Measurements from ENCODE around the gene PRKG1.
A peak's percentile ranks its signal among the peaks of the same experiment; 100 is the strongest.
"Not testable (repeated sequence)": the region's sequence is repeated elsewhere in the genome, so short reads cannot be mapped to it uniquely, and the experiment has no call there.

The PRKG1 gene

DNA sequence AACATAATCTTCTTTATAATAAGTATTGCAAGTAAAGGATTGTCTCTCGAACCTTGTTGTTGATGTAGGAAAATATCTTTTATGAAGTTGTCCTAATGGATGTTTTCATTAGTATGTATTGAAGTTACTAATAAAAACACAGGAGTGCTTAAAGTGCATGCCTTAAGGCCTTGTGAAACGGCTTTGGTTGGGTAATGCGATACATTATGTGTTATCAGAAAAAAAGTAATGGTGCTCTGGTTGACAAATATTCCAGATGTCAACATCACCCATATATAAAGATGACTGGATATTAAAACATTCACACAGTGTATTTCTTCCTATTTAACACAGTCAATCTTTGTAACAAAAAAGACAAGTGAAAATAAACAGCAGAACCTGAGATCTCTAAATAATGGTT is 310.7 kb downstream of the PRKG1 start:
- in situ Hi-C loops (cut with MboI; ENCODE audit: low pct_unique_long_range_greater_than_20kb, low sequenced_read_pairs, unreplicated experiment) = loop anchor here (25.0 kb wide), 1 partner anchor 827 kb away; no protein-coding TSS in a partner anchor
- TF ChIP-seq, protein P1, sequence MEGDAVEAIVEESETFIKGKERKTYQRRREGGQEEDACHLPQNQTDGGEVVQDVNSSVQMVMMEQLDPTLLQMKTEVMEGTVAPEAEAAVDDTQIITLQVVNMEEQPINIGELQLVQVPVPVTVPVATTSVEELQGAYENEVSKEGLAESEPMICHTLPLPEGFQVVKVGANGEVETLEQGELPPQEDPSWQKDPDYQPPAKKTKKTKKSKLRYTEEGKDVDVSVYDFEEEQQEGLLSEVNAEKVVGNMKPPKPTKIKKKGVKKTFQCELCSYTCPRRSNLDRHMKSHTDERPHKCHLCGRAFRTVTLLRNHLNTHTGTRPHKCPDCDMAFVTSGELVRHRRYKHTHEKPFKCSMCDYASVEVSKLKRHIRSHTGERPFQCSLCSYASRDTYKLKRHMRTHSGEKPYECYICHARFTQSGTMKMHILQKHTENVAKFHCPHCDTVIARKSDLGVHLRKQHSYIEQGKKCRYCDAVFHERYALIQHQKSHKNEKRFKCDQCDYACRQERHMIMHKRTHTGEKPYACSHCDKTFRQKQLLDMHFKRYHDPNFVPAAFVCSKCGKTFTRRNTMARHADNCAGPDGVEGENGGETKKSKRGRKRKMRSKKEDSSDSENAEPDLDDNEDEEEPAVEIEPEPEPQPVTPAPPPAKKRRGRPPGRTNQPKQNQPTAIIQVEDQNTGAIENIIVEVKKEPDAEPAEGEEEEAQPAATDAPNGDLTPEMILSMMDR (IDR thresholded peaks at IDR 0.05; ENCODE audit: extremely low read depth, insufficient read depth, missing control alignments) = no peak

DNA sequence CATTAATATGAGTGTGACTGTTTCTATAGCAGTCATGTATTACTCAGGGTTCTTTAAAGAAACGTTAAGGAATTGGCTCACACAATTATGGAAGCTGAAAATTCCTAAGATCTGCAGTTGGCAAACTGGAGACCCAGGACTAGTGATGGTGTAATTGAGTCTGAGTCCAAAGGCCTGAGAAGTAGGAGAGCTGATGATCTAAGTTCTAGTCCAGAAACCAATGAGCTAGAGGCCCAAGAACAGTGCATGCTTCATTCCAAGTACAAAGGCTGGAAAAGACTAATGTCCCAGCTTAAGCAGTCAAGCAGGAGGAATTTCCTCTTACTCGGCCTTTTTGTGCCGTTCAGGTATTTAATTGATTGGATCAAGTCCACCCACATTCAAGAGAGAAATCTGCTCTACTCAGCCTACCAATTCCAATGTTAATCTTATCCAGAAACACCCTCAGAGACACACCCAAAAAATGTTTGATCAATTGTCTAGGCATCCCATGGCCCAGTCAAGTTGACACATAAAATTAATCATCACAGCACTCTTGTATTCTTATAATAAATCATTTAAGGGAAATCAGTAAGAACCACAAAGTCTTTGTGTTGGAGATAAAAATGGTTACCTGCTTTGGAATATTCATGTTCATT is 312.1 kb downstream of the PRKG1 start:
- no peak for DNase-seq (ENCODE audit: low spot score)
- in situ Hi-C loops (cut with MboI; ENCODE audit: low pct_unique_long_range_greater_than_20kb, low sequenced_read_pairs, unreplicated experiment) = loop anchor here (25.0 kb wide), 1 partner anchor 826 kb away; no protein-coding TSS in a partner anchor
- TF ChIP-seq, protein P1 (IDR thresholded peaks at IDR 0.05; ENCODE audit: extremely low read depth, insufficient read depth, missing control alignments) = no peak

More for the DNA sequence above, 310.7 kb downstream of the PRKG1 start:
- DNase-seq (ENCODE audit: low spot score) = no peak

DNA sequence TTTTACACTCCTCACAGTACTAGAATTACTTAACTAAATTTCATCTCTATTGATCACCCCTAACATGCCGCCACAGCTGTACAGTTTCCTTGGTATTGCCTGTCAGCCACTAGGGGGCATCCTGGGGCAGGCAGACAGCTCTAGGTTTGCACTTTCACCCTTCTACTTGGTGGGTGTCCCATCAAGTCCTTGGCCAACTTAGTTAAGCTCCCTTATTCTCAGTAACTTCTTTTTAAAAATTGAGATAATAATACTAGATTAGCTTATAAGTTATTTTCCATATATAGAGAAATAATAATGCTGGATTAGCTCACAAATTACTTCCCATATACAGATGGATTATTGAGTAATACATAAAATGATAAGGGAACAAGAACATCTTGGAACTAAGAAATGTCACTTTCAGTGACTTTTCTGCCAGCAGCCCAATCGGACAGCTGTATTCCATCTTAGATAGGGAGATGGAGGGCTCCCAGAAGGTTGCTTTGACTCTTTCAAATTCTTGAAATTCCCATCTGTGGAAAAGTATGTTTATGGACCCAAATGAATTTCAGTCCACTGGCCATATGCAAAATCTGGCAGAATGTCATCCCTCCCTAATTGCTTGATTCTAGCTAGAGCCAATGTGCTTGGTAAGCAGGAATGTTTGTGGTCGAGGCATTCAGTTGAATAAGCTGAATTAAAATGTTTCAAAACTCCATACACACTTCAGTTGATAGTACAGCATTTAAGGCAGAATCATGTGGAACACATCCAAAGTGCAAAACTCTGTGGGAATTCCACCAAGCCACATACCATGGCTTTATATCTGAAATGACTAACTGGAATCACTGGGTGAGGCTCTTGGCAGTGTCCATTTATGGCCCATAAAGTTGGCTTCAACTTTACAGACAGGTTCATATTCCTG is 315.4 kb downstream of the PRKG1 start:
- TF ChIP-seq, protein P1 (IDR thresholded peaks at IDR 0.05; ENCODE audit: extremely low read depth, insufficient read depth, missing control alignments) = peak; percentile 87
- peak; percentile 60 for DNase-seq (ENCODE audit: low spot score)
- in situ Hi-C loops (cut with MboI; ENCODE audit: low pct_unique_long_range_greater_than_20kb, low sequenced_read_pairs, unreplicated experiment) = loop anchor here (25.0 kb wide), 1 partner anchor 823 kb away; no protein-coding TSS in a partner anchor

DNA sequence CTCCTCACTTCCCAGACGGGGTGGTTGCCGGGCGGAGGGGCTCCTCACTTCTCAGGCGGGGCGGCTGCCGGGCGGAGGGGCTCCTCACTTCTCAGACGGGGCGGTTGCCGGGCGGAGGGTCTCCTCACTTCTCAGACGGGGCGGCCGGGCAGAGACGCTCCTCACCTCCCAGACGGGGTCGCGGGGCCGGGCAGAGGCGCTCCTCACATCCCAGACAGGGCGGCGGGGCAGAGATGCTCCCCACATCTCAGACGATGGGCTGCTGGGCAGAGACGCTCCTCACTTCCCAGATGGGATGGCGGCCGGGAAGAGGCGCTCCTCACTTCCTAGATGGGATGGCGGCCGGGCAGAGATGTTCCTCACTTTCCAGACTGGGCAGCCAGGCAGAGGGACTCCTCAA is 318.7 kb downstream of the PRKG1 start:
- in situ Hi-C loops (cut with MboI; ENCODE audit: low pct_unique_long_range_greater_than_20kb, low sequenced_read_pairs, unreplicated experiment) = loop anchor here (25.0 kb wide), 1 partner anchor 819 kb away; no protein-coding TSS in a partner anchor

DNA sequence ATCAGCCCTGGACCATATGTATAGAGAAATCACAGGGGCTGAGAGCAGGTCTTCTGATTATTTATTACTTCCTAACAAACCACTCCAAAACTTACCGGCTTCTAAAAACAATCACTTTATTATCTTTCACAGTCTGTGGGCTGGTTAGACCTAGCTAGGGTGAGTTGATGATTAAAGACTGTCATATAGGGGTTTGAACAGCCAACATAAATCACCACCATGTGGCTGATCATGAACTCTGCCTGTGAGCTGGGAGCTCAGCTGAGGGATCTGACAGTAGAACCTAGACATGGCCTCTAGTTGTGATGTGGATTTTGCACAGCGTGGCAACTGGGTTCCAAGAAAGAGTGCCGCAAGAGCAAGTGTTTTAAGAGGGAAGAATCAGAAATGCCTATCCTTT is 319.8 kb downstream of the PRKG1 start:
- in situ Hi-C loops (cut with MboI; ENCODE audit: low pct_unique_long_range_greater_than_20kb, low sequenced_read_pairs, unreplicated experiment) = loop anchor here (25.0 kb wide), 1 partner anchor 818 kb away; no protein-coding TSS in a partner anchor
- TF ChIP-seq, protein P1 (IDR thresholded peaks at IDR 0.05; ENCODE audit: extremely low read depth, insufficient read depth, missing control alignments) = no peak
- DNase-seq (ENCODE audit: low spot score) = no peak

More for the DNA sequence above, 318.7 kb downstream of the PRKG1 start:
- not testable (repeated sequence) for DNase-seq (ENCODE audit: low spot score)

DNA sequence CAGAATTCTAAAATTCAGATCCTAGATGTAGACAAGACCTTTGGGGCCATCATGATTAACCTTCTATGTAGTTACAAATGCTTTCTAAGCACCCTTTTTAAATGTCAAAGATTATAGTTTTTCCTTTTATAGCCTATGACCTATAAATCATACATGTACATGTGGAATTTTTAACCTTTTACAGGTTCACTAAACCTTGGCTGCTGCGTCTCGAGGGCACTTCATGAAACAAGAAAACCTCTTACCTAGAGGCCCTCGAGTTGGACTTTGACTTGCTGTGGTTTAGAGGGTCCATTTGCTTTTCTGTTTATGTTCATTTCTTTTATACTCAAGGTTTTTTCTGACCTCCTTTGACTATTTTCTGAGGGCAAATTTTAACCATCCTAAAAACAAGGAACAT is 323.0 kb downstream of the PRKG1 start:
- DNase-seq (ENCODE audit: low spot score) = no peak
- TF ChIP-seq, protein P1 (IDR thresholded peaks at IDR 0.05; ENCODE audit: extremely low read depth, insufficient read depth, missing control alignments) = no peak
- in situ Hi-C loops (cut with MboI; ENCODE audit: low pct_unique_long_range_greater_than_20kb, low sequenced_read_pairs, unreplicated experiment) = loop anchor here (25.0 kb wide), 1 partner anchor 815 kb away; no protein-coding TSS in a partner anchor
